ENCODE measurements around the gene FBLN2.

DNA sequence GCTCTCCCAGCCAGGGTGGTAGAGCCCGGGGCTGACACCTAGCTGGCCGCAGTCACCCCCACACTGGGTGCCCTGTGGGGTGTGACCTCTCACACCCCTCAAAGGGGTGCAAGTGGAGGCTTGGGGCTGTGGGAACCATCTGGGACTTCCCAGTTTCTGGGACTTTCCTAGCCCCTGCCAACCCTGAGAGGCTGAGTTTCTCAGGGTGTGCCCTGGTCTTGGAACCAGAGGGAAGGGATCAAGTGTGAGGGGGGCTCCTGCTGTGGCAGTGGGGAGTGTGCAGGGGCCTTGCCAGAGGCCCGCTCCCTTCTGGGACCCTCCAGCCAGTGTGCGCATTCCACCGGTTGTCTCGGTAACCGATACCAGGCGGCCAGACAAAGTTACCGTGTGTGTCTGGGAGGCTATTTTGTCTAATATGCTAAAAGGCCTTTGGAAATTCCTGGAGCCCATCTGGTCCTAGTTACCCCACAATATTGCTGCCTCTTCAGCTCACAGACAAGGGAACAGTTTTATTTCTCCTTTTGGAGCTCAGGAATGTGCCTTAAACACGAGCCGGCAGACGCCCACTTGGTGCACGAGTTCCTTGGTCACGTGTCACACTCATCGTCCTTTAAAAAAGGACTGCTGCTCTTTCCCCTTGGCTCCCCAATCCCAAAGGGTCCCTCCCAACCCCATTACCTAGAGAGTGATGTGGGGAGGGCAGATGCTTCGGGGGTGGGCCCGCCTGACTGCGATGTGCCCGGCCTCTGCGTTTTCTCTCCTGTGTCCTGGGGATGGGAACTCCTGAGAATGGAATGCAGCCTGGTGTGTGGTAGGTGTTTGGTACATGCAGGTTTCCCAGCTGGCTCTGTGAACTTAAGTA is 35.6 kb upstream of the FBLN2 start:
- TF ChIP-seq EP300 (IDR thresholded peaks at IDR 0.05) = no peak
- no peak for TF ChIP-seq CTCF (IDR thresholded peaks at IDR 0.05)
- TF ChIP-seq ESRRA (IDR thresholded peaks at IDR 0.05; ENCODE audit: borderline replicate concordance, low read length) = no peak
- no peak for TF ChIP-seq RAD21 (conservative IDR thresholded peaks at IDR 0.05 in 1 of 2, IDR thresholded peaks at IDR 0.05 in 1 of 2)
- no peak for TF ChIP-seq POLR2A (IDR thresholded peaks at IDR 0.05; ENCODE audit: low read length)

Data from A549 (cell line).